ENCODE data around the gene MAP3K12. TPM values are rescaled to one million over a fixed set of nuclear protein-coding genes. Genes with fewer than 3 reads are reported as not detected.

Gene MAP3K12
- total and polyA plus RNA-seq, 2 of the 13 experiments (the other 11 are each of a cell fraction or from before 2014, with no cell fraction given), result 0.20 to 1.1 TPM

DNA sequence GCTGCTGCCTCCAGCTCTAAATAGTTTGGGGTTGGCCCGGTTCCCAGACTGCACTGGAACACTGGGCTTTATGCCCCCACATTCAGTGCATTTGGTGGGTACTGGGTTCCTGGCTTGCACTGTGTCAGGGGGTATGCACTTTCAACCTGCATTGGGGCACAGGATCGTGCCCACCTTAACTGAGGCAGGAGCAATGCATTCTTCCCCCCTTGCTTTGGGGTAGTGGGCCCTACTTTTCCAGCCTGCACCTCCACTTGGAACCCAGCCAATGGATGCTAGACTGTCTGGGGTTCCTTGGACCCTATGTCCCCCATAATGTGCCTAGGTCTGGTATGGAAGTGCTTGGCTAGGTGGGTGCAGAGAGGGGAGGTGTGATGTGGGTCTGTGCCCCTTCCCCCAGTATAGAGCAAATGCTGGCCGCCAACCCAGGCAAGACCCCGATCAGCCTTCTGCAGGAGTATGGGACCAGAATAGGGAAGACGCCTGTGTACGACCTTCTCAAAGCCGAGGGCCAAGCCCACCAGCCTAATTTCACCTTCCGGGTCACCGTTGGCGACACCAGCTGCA, 2.4 kb upstream of the MAP3K12 start (continued):
- TF ChIP-seq HNF4A (CRISPR knock-in tag; IDR thresholded peaks at IDR 0.05) (no peak), ZMYM3 (CRISPR knock-in tag; IDR thresholded peaks at IDR 0.05) (no peak), SMAD3 (CRISPR knock-in tag; IDR thresholded peaks at IDR 0.05) (no peak), HNF4G (IDR thresholded peaks at IDR 0.05; ENCODE audit: borderline replicate concordance, low read depth, low read length) (no peak), HNF4G (CRISPR knock-in tag; IDR thresholded peaks at IDR 0.05; ENCODE audit: borderline replicate concordance, low read depth) (no peak), IRF2 (CRISPR knock-in tag; IDR thresholded peaks at IDR 0.05) (no peak; the same call in 1 of the 2 replicates), TBL1XR1 (IDR thresholded peaks at IDR 0.05; ENCODE audit: borderline replicate concordance, low read length, partially characterized antibody) (no peak), PHF5A (CRISPR knock-in tag; IDR thresholded peaks at IDR 0.05; ENCODE audit: low read depth, unreplicated experiment) (no peak), ZNF841 (CRISPR knock-in tag; IDR thresholded peaks at IDR 0.05; ENCODE audit: borderline replicate concordance) (no peak), GZF1 (CRISPR knock-in tag; IDR thresholded peaks at IDR 0.05) (no peak), ARNTL (CRISPR knock-in tag; IDR thresholded peaks at IDR 0.05) (no peak), KLF15 (CRISPR knock-in tag; IDR thresholded peaks at IDR 0.05; ENCODE audit: borderline replicate concordance) (no peak), SNRNP70 (IDR thresholded peaks at IDR 0.05; ENCODE audit: low read depth, low read length) (no peak), TEAD2 (CRISPR knock-in tag; IDR thresholded peaks at IDR 0.05) (no peak), FOSL1 (CRISPR knock-in tag; IDR thresholded peaks at IDR 0.05; ENCODE audit: borderline replicate concordance) (no peak), ZNF780A (CRISPR knock-in tag; IDR thresholded peaks at IDR 0.05) (no peak; the same call in 1 of the 2 replicates), ZNF234 (CRISPR knock-in tag; conservative IDR thresholded peaks at IDR 0.05) (no peak), NONO (IDR thresholded peaks at IDR 0.05) (no peak), NONO (CRISPR knock-in tag; conservative IDR thresholded peaks at IDR 0.05) (0 out of 2 replicates have a peak, but pooled peaks have one; percentile 43), ZNF274 (CRISPR knock-in tag; IDR thresholded peaks at IDR 0.05) (no peak), CCAR2 (optimal IDR thresholded peaks at IDR 0.05; ENCODE audit: low read depth, low read length) (no peak)
- TF ChIP-seq, protein P1, sequence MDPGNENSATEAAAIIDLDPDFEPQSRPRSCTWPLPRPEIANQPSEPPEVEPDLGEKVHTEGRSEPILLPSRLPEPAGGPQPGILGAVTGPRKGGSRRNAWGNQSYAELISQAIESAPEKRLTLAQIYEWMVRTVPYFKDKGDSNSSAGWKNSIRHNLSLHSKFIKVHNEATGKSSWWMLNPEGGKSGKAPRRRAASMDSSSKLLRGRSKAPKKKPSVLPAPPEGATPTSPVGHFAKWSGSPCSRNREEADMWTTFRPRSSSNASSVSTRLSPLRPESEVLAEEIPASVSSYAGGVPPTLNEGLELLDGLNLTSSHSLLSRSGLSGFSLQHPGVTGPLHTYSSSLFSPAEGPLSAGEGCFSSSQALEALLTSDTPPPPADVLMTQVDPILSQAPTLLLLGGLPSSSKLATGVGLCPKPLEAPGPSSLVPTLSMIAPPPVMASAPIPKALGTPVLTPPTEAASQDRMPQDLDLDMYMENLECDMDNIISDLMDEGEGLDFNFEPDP (CRISPR knock-in tag; conservative IDR thresholded peaks at IDR 0.05), result no peak
- TF ChIP-seq, protein P2, sequence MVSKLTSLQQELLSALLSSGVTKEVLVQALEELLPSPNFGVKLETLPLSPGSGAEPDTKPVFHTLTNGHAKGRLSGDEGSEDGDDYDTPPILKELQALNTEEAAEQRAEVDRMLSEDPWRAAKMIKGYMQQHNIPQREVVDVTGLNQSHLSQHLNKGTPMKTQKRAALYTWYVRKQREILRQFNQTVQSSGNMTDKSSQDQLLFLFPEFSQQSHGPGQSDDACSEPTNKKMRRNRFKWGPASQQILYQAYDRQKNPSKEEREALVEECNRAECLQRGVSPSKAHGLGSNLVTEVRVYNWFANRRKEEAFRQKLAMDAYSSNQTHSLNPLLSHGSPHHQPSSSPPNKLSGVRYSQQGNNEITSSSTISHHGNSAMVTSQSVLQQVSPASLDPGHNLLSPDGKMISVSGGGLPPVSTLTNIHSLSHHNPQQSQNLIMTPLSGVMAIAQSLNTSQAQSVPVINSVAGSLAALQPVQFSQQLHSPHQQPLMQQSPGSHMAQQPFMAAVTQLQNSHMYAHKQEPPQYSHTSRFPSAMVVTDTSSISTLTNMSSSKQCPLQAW (CRISPR knock-in tag; IDR thresholded peaks at IDR 0.05), result no peak; the same call in 1 of the 2 replicates
- TF ChIP-seq, protein P3, sequence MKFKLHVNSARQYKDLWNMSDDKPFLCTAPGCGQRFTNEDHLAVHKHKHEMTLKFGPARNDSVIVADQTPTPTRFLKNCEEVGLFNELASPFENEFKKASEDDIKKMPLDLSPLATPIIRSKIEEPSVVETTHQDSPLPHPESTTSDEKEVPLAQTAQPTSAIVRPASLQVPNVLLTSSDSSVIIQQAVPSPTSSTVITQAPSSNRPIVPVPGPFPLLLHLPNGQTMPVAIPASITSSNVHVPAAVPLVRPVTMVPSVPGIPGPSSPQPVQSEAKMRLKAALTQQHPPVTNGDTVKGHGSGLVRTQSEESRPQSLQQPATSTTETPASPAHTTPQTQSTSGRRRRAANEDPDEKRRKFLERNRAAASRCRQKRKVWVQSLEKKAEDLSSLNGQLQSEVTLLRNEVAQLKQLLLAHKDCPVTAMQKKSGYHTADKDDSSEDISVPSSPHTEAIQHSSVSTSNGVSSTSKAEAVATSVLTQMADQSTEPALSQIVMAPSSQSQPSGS (CRISPR knock-in tag; IDR thresholded peaks at IDR 0.05), result peak; percentile 2; the same call in 1 of the 2 replicates
- TF ChIP-seq, protein P4, sequence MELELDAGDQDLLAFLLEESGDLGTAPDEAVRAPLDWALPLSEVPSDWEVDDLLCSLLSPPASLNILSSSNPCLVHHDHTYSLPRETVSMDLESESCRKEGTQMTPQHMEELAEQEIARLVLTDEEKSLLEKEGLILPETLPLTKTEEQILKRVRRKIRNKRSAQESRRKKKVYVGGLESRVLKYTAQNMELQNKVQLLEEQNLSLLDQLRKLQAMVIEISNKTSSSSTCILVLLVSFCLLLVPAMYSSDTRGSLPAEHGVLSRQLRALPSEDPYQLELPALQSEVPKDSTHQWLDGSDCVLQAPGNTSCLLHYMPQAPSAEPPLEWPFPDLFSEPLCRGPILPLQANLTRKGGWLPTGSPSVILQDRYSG (CRISPR knock-in tag; IDR thresholded peaks at IDR 0.05), result no peak
- TF ChIP-seq, protein P5, sequence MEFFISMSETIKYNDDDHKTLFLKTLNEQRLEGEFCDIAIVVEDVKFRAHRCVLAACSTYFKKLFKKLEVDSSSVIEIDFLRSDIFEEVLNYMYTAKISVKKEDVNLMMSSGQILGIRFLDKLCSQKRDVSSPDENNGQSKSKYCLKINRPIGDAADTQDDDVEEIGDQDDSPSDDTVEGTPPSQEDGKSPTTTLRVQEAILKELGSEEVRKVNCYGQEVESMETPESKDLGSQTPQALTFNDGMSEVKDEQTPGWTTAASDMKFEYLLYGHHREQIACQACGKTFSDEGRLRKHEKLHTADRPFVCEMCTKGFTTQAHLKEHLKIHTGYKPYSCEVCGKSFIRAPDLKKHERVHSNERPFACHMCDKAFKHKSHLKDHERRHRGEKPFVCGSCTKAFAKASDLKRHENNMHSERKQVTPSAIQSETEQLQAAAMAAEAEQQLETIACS (CRISPR knock-in tag; IDR thresholded peaks at IDR 0.05), result no peak

All from HepG2 (cell line).